BJ (cell line): ENCODE data around the gene OPN1MW3. TPM values are rescaled to one million over a fixed set of nuclear protein-coding genes. Genes with fewer than 3 reads are reported as not detected.

ENCODE experiments used
- CTCF ChIA-PET: fragments of 350-600 bp; formaldehyde crosslinking; extraction: SDS; loops from one replicate; lab custom pipeline; 2021; ENCODE audit warnings: antibody characterized with exemption, inconsistent platforms; lab: Yijun Ruan, JAX
- POLR2A ChIA-PET: fragments of 300-600 bp; sonication (Branson Sonifier 250); formaldehyde crosslinking; extraction: SDS; loops from one replicate; lab custom pipeline; 2021; ENCODE audit warnings: antibody characterized with exemption; lab: Charles Lee
- DNase-seq: peaks from one replicate; pipeline ENCODE4 v3.0.0-alpha.2; 2011; ENCODE audit warnings: low read depth
- H3K27me3 ChIP-seq: 2 replicates; pipeline ENCODE4 v1.6.0; 2011; ENCODE audit warnings: low read length; ENCODE audit not compliant: control insufficient read depth, insufficient read depth
- H3K36me3 ChIP-seq: 2 replicates; pipeline ENCODE4 v1.5.1; 2011; ENCODE audit warnings: low read length; ENCODE audit not compliant: control insufficient read depth, insufficient read depth
- H3K4me3 ChIP-seq: 2 replicates; pipeline ENCODE4 v1.5.1; 2011; ENCODE audit warnings: low read depth, mild to moderate bottlenecking, control low read depth, low read length
- CTCF ChIP-seq: IDR thresholded peaks from 2 replicates; pipeline ENCODE4 v1.5.1; 2011; ENCODE audit warnings: low read depth, mild to moderate bottlenecking, control low read depth, inconsistent platforms, low read length, moderate library complexity; ENCODE audit not compliant: insufficient read depth
- polyA plus RNA-seq: library from polyadenylated mRNA; depleted of rRNA; stranded (reverse); fragments of >200 nt; gene quantifications from 2 replicates; pipeline ENCODE4 v1.2.3, GENCODE V29; 2011; rRNA removed

The OPN1MW3 gene
- polyA plus RNA-seq, 1 experiment, result not detected

DNA sequence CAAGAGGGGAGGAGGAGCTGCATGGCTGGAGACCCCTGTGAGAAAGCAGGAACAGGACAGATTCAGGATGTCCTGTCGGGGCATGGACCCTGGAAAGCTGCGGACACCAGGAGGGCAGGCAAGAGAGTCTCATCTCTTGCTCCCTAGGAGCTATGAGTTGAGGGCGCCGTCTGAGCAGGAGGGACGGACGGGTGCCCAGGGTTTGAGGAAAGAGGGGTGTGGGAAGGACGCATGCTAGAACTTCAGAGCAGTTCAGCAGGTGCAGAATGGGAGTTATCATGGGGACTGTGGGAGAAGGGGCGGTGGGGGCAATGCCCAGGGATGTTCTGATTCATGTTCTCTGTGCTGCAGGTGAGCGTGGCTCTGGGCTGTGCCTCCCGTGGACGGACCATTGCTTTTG is 63.0 kb downstream of the OPN1MW3 start:
- Histone ChIP-seq H3K4me3 (no peak overlapping the region), H3K27me3 (peaks cover 11% of the 10 kb centered on the region), H3K36me3 (no peaks in the 10 kb centered on the region)
- ChIA-PET POLR2A (no interaction called here), CTCF (no interaction called here)
- TF ChIP-seq CTCF, result no peak
- DNase-seq, result no peak

Other genes starting within 250 kb of the OPN1MW3 start
- gene IRAK1, start 237.7 kb upstream of the OPN1MW3 start, polyA plus RNA-seq, result 33.4 and 42.6 TPM in 2 replicates
- gene MECP2, start 159.9 kb upstream of the OPN1MW3 start, polyA plus RNA-seq, result 10.9 and 11.9 TPM in 2 replicates
- gene OPN1LW, start 113.3 kb upstream of the OPN1MW3 start, polyA plus RNA-seq, result not detected in 2 replicates
- not detected in 2 replicates for gene OPN1MW, start 75.0 kb upstream of the OPN1MW3 start, polyA plus RNA-seq
- not detected in 2 replicates for gene OPN1MW2, start 37.8 kb upstream of the OPN1MW3 start, polyA plus RNA-seq
- not detected in 2 replicates for gene TEX28, start 37.5 kb downstream of the OPN1MW3 start, polyA plus RNA-seq
- gene TKTL1, start 38.2 kb downstream of the OPN1MW3 start, polyA plus RNA-seq, result not detected in 2 replicates
- 855 and 1,740 TPM in 2 replicates for gene FLNA, start 117.1 kb downstream of the OPN1MW3 start, polyA plus RNA-seq
- gene EMD, start 121.7 kb downstream of the OPN1MW3 start, polyA plus RNA-seq, result 32.6 and 71.0 TPM in 2 replicates
- gene RPL10, start 140.8 kb downstream of the OPN1MW3 start, polyA plus RNA-seq, result 5,693 and 7,037 TPM in 2 replicates
- gene DNASE1L1, start 151.7 kb downstream of the OPN1MW3 start, polyA plus RNA-seq, result 50.3 and 63.5 TPM in 2 replicates
- 13.1 and 24.8 TPM in 2 replicates for gene TAFAZZIN, start 154.0 kb downstream of the OPN1MW3 start, polyA plus RNA-seq
- 82.8 and 143 TPM in 2 replicates for gene ATP6AP1, start 171.1 kb downstream of the OPN1MW3 start, polyA plus RNA-seq
- 149 and 216 TPM in 2 replicates for gene GDI1, start 179.6 kb downstream of the OPN1MW3 start, polyA plus RNA-seq
- 74.8 and 75.0 TPM in 2 replicates for gene FAM50A, start 186.6 kb downstream of the OPN1MW3 start, polyA plus RNA-seq
- 16.8 and 36.0 TPM in 2 replicates for gene PLXNA3, start 200.7 kb downstream of the OPN1MW3 start, polyA plus RNA-seq
- gene LAGE3, start 221.7 kb downstream of the OPN1MW3 start, polyA plus RNA-seq, result 14.4 and 17.8 TPM in 2 replicates
- 22.1 and 33.3 TPM in 2 replicates for gene UBL4A, start 229.0 kb downstream of the OPN1MW3 start, polyA plus RNA-seq
- gene SLC10A3, start 233.0 kb downstream of the OPN1MW3 start, polyA plus RNA-seq, result 26.8 and 45.6 TPM in 2 replicates